GM19351 (cell line): Measurements from ENCODE around the gene CTAGE1.
"Not testable (repeated sequence)": the region's sequence is repeated elsewhere in the genome, so short reads cannot be mapped to it uniquely, and the experiment has no call there.

ENCODE experiments used
- ATAC-seq: cut with Tn5 transposase; IDR thresholded peaks from one replicate; pipeline ENCODE4 v1.9.1; 2021; ENCODE audit warnings: mild to moderate bottlenecking, moderate library complexity; ENCODE audit not compliant: unreplicated experiment

CTAGE1 gene

DNA sequence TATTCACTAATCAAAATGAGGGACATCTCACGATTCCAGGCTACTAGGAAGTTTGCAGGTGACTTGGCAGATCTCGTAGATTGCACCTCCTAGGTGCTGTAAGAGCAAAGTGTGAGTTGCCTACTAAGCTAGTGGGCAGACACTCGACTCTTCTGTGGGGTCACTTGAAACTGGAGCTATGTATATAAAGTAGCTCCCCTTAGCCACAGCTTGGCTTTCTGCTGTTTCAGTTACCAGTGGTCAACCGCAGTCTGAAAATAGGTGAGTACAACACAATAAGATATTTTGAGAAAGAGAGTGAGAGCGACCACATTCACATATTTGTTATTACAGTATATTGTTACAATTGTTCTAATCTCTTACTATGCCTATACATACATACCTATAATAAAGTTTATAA is 23.3 kb downstream of the CTAGE1 start:
- peak; percentile 77 for ATAC-seq

DNA sequence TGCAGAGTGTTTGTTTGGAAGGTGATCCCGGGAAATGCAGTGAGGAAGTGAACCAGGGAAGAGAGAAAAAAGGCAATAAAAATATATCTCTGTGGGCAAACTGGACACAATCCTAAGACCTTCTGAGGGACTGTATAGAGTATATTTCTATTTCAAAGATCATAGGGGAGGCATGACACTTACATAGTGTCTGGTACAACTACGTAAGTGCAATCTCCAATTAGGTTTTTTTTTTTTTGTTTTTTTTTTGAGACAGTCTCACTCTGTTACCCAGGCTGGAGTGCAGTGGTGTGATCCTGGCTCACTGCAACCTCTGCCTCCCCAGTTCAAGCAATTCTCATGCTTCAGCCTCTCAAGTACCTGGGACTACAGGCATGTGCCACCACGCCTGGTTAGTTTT is 24.6 kb downstream of the CTAGE1 start:
- ATAC-seq: not testable (repeated sequence)

DNA sequence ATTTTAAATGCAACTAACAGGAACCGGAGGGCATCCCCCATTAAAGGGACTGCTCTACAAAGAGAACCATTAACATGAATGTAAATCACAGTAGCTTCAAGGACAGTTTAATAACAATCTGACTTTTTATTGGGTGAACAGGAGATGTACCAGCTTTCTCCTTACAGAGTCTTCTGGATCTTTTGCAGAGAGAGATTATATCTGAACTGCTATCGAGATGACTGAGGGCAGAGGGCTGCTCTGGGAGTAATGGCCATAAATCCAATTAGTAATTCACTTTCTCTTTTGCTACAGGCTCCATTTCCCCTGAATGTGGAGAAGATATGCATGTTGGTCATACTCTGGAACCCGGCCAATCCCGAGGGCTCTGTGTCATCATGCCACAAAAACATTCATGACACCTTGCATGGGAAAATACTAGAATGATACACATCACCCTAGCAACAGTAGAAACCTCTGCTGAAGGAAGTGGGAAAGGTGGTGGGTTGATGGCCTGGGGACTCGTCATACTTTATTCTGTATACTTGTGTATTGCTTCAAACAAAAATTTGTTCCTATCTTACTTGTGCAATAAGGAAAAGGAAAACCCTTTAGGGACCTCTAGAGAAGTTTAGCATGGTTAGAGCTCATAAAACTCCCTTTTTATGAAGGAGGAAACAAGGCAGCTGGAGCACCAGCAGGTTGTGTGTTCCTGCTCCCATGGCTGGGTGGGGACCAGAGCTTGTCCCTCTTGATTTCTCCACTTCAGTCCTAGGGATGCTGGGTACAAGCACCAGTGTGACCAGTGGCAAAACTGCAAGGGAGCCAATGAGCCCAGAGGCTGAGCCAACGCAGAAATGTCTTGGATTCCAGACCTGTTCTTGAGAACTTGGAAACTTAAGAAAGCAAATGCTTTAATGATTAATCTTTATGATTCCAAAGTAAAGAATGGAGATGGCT is 26.0 kb downstream of the CTAGE1 start:
- ATAC-seq: no peak

DNA sequence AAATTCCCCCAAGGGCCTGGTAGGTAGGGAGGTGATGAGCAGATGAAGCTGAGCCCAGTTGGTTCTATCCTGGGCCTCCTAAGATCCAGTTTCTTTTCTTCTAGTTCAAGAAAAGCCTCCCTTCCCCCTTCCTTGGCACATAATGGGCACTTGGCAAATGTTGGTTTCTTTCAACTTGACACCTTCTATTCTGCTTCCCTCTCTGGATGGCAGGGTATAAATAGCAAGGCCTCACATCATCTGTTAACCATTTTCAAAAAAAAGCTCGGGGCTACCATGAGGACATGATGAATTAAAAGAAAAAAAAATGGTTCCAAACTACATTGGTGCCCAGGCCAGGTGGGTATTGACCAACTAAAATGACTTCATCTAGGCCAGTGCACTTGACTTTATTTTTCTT is 29.9 kb downstream of the CTAGE1 start:
- no peak for ATAC-seq

DNA sequence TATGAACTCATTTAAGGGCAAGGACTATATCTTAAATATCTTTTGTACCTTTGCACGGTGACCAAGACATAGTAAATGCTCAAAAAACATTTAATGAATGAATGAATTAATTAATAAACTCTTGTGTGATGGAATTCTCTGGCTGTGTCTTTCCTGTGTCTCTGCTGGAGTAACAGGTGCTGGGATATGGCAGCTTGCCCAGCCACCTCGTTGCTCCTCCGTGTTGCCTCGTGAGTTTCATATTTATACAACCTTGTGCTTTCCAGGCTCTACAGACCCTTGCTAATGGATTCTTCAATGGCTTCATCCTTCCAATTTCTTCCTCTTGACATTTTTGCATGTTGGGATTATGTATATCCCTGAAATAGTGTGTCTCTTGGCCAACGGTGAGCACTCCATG is 30.4 kb downstream of the CTAGE1 start:
- no peak for ATAC-seq

DNA sequence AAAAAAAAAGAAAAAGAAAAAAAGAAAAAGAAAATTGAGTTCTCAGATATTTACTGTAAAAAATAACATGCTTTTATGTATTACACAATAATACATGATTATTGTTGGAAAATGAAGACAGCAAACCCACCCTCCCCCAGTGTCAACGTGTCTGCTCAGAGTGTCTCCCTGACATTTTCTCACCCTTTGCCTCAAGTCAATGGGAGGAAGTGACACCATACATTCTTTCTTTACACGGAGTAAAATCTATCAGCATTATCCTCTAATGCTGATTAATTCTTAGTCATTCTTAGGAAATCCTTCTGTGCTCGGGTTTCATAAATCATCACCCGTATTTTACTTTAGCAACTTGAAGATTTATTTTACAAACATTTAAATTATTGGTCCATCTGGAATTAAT is 32.0 kb downstream of the CTAGE1 start:
- ATAC-seq: no peak

DNA sequence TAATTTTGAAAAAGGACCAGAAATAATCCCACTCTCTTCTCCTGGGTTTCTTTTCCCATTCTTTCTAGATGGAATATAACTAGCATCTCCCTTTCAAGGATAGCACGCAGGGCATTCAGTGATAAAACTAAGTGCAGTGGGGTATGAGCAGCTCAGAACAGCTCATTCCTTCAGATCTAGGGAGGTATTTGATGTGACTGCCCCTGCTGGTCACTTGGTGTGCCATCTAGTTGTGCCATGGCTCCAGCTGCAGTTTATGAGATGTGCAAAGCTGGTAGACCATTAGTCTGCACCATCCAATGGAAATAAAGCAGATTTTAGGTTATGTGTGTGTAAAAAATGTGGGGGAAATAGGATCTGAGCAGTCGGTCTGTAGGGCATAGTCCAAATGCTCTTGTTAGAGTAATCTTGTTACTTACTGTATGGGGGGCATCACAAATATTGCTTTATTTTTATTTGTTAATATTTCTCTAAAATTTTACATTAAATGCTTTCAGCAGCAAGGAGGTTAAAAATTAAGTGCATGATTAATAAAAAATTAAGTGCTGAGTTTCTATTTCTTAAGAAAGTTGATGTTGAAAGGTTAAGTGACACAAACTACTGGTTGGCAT is 38.9 kb downstream of the CTAGE1 start:
- no peak for ATAC-seq

DNA sequence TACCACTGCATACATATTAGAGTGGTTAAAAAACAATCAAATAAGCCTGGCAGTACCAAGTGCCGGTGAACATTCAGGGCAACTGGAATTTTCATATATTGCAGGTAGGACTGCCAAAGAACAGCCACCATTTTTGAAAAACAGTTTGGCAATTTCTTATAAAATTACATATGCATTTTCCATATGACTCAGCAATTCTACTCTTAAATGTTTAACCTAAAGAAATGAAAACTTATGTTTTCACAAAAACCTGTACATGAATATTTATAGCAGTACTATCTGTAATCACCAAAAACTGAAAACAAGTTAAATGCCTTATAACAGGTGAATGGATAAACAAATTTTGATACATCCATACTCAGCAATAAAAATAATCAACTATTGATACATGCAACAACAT is 39.9 kb downstream of the CTAGE1 start:
- no peak for ATAC-seq

DNA sequence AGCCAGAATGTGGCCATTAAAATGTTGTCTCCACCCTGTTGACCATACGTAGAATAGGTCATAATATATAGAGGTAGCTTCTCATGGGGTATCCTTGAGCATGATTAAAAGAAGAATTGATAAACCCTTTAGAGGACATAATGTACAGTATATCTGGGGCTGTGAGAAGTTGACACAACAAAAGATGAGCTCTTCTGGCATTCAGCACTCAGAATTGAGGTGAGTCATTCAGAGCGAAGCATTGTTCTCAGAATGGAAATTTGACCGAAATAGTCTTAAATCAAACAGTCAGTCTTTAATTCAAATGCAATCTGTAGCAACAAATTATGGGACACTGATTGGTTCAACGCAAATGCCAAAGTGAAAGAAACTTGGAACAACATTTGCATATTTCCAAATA is 47.3 kb downstream of the CTAGE1 start:
- ATAC-seq: no peak

DNA sequence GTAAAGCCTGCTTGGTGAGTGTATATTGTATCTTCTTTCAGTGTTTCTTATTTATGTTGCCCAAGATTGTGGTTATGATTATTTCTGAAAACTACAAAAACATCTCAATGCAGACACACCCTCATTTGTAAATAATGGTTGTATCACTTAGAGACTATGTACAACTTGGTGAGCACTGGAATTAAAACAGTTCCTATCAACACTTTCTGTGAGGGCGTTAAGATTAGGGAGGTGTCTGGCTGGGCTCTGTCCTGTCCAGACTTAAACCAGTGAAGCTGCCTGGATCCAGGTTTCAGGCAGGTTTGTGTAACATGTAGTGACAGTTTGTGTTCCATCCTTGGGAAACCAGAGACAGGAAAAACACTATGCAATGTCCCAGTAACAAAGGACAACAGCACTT is 49.7 kb downstream of the CTAGE1 start:
- ATAC-seq: no peak

DNA sequence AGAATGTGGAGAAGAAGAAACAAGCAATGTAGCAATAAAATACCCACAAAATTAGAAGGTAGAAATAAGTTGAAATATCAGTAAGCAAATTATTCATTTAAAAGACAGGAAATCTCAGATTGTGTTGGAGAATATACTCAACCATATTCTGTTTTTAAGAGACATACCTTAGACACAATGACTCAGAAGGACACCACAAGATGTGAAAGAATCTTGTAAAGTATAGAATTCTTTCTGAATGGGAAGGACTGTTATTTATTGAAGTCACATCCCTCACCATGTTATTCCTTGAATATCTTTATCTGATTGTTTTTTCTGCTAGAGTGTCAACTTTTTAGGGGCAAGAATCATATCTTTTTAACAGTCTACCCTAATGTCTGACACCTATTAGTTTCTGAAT is 50.4 kb downstream of the CTAGE1 start:
- no peak for ATAC-seq

DNA sequence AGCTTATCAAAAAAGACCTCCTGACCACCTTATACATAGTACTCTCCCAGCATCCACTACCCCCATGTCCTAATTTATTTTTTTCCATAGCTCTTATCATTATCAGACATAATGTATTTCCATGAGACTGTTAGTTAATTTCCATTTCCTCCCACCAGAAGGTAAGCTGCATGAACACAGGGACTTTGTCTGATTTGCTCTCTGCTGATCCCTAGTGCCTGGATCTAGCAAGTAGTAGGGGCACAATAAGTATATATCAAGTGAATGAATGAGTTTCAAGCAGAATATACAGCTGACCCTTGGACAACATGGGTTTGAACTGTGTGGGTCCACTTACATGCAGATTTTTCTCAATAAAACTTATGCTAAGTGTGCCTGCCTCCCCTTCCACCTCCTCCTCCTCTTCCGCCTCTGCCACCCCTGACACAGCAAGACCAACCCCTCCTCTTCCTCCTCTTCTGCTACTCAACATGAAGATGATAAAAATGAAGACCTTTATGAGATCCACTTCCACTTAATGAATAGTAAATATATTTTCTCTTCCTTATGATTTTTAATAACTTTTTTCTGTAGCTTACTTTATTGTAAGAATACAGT is 53.8 kb downstream of the CTAGE1 start:
- ATAC-seq: no peak
